HG03097 (cell line): ENCODE data around the gene LNX1.
"Not testable (repeated sequence)": the region's sequence is repeated elsewhere in the genome, so short reads cannot be mapped to it uniquely, and the experiment has no call there.

Experiments used
- ATAC-seq: cut with Tn5 transposase; IDR thresholded peaks from one replicate; pipeline ENCODE4 v1.9.1; 2021; ENCODE audit not compliant: unreplicated experiment, low FRiP score

Gene LNX1

GRCh38 chr4:53477636-53478035, 113.7 kb downstream of the LNX1 start:
- no peak for ATAC-seq

GRCh38 chr4:53477038-53477565, 114.2 kb downstream of the LNX1 start:
- no peak for ATAC-seq

- ATAC-seq = no peak
Observed at GRCh38 chr4:53476232-53477037, 114.9 kb downstream of the LNX1 start.

- ATAC-seq = not testable (repeated sequence)
Observed at GRCh38 chr4:53466576-53466975, 124.7 kb downstream of the LNX1 start.

GRCh38 chr4:53465891-53466290, 125.4 kb downstream of the LNX1 start:
- no peak for ATAC-seq

- no peak for ATAC-seq
Observed at GRCh38 chr4:53465281-53465680, 126.0 kb downstream of the LNX1 start.

GRCh38 chr4:53463340-53463739, 127.9 kb downstream of the LNX1 start:
- ATAC-seq = no peak

- ATAC-seq = no peak
Observed at GRCh38 chr4:53461244-53461643, 130.0 kb downstream of the LNX1 start.

GRCh38 chr4:53459548-53459947, 131.7 kb downstream of the LNX1 start:
- ATAC-seq = no peak

- ATAC-seq = no peak
Observed at GRCh38 chr4:53456178-53456577, 135.1 kb downstream of the LNX1 start.

- no peak for ATAC-seq
Observed at GRCh38 chr4:53455766-53456165, 135.5 kb downstream of the LNX1 start.

- ATAC-seq = no peak
Observed at GRCh38 chr4:53453385-53453784, 137.9 kb downstream of the LNX1 start.

- ATAC-seq = no peak
Observed at GRCh38 chr4:53450773-53451172, 140.5 kb downstream of the LNX1 start.

GRCh38 chr4:53444954-53445353, 146.3 kb downstream of the LNX1 start:
- ATAC-seq = no peak

GRCh38 chr4:53441564-53441963, 149.7 kb downstream of the LNX1 start:
- ATAC-seq = no peak

GRCh38 chr4:53436251-53436650, 155.0 kb downstream of the LNX1 start:
- no peak for ATAC-seq

- no peak for ATAC-seq
Observed at GRCh38 chr4:53432528-53433424, 158.5 kb downstream of the LNX1 start.

GRCh38 chr4:53431052-53431451, 160.2 kb downstream of the LNX1 start:
- no peak for ATAC-seq

GRCh38 chr4:53427366-53427765, 163.9 kb downstream of the LNX1 start:
- ATAC-seq = no peak

GRCh38 chr4:53424280-53424679, 167.0 kb downstream of the LNX1 start:
- ATAC-seq = no peak

GRCh38 chr4:53422367-53422766, 168.9 kb downstream of the LNX1 start:
- ATAC-seq = no peak
